HG02763 (cell line): ENCODE measurements around the gene PRKCE.
A peak's percentile ranks its signal among the peaks of the same experiment; 100 is the strongest.

Experiments
- ATAC-seq: cut with Tn5 transposase; IDR thresholded peaks from one replicate; pipeline ENCODE4 v1.9.1; 2021; ENCODE audit warnings: mild to moderate bottlenecking, moderate library complexity; ENCODE audit not compliant: unreplicated experiment

Gene PRKCE

GRCh38 chr2:45651415-45652089, at the start of gene PRKCE:
Gene PRKCE (plus strand): TSS chr2:45651675.
- ATAC-seq = peak; percentile 4

GRCh38 chr2:45602624-45603023, 48.9 kb upstream of the PRKCE start:
- no peak for ATAC-seq

- ATAC-seq = no peak
Observed at GRCh38 chr2:45605116-45605515, 46.4 kb upstream of the PRKCE start.

GRCh38 chr2:45606796-45607195, 44.7 kb upstream of the PRKCE start:
- no peak for ATAC-seq

- ATAC-seq = no peak
Observed at GRCh38 chr2:45607701-45608100, 43.8 kb upstream of the PRKCE start.

GRCh38 chr2:45610281-45611019, 41.0 kb upstream of the PRKCE start:
- ATAC-seq = peak; percentile 38

GRCh38 chr2:45611020-45611859, 40.2 kb upstream of the PRKCE start, which contains the start of gene SRBD1:
Gene SRBD1 (minus strand): TSS chr2:45611267. CDS start chr2:45605441, 5,826 bp downstream.
- peak; percentile 93 for ATAC-seq

GRCh38 chr2:45612285-45612684, 39.2 kb upstream of the PRKCE start:
- ATAC-seq = no peak

GRCh38 chr2:45612731-45613130, 38.7 kb upstream of the PRKCE start:
- no peak for ATAC-seq

- ATAC-seq = no peak
Observed at GRCh38 chr2:45614330-45614729, 37.1 kb upstream of the PRKCE start.

- ATAC-seq = no peak
Observed at GRCh38 chr2:45614871-45615415, 36.5 kb upstream of the PRKCE start.

GRCh38 chr2:45616658-45617411, 34.6 kb upstream of the PRKCE start:
- ATAC-seq = no peak

GRCh38 chr2:45617496-45617895, 34.0 kb upstream of the PRKCE start:
- ATAC-seq = no peak

GRCh38 chr2:45622336-45623075, 29.0 kb upstream of the PRKCE start:
- no peak for ATAC-seq

GRCh38 chr2:45623098-45623497, 28.4 kb upstream of the PRKCE start:
- no peak for ATAC-seq

- no peak for ATAC-seq
Observed at GRCh38 chr2:45625824-45626223, 25.7 kb upstream of the PRKCE start.

GRCh38 chr2:45626387-45627221, 24.9 kb upstream of the PRKCE start:
- ATAC-seq = no peak

GRCh38 chr2:45627911-45628310, 23.6 kb upstream of the PRKCE start:
- ATAC-seq = no peak

GRCh38 chr2:45629971-45630370, 21.5 kb upstream of the PRKCE start:
- no peak for ATAC-seq
